ENCODE measurements around the gene SLC40A1. TPM values are rescaled to one million over a fixed set of nuclear protein-coding genes. Genes with fewer than 3 reads are reported as not detected.

SLC40A1 gene
- total RNA-seq, 2 donors from 2014 or later, result 43.8 to 72.0 TPM

DNA sequence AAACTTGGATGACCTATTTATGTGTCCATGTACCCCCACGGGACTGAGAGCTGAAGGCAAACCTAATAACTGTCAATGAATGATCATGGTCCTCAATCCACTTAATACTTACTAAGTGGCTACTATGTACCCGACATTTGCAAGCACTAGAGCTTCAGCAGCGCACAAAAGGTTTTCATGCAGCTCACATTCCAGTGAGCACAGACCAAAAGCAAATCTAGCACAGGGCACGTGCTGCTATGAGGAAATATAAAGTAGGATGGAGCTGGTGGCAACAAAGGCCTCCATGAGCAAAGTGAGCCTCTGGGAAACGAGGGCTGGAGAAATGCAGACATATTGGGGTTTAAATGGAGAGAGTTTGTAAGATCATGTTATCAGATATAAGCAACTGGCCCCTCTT, 3.5 kb downstream of the SLC40A1 start:
- intact Hi-C loops (cut with DNase I), result loop anchor here (10.0 kb wide), 2 partner anchors 52 to 62 kb away; no protein-coding TSS in a partner anchor
- DNase-seq (ENCODE audit: low spot score), result no peak

DNA sequence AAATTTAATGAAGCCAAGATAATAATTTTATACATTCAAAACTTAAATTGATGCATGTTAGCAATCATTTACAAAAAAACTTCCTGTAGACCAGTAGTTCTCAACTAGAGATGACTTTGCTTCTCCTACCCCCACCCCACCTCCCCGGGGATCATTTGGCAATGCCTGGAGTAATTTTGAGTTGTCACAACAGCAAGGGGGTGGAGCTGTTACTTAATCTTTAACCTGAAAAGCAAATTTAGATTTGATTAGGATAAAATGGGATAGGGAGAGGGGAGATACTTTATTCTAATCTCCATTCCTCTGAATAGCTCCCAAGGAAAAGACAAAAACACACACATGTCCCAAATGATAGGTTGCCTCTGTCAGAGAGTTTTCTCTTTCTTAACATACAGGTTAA, 4.2 kb downstream of the SLC40A1 start:
- DNase-seq (ENCODE audit: low spot score), result no peak
- intact Hi-C loops (cut with DNase I), result loop anchor here (10.0 kb wide), 2 partner anchors 52 to 62 kb away; no protein-coding TSS in a partner anchor

DNA sequence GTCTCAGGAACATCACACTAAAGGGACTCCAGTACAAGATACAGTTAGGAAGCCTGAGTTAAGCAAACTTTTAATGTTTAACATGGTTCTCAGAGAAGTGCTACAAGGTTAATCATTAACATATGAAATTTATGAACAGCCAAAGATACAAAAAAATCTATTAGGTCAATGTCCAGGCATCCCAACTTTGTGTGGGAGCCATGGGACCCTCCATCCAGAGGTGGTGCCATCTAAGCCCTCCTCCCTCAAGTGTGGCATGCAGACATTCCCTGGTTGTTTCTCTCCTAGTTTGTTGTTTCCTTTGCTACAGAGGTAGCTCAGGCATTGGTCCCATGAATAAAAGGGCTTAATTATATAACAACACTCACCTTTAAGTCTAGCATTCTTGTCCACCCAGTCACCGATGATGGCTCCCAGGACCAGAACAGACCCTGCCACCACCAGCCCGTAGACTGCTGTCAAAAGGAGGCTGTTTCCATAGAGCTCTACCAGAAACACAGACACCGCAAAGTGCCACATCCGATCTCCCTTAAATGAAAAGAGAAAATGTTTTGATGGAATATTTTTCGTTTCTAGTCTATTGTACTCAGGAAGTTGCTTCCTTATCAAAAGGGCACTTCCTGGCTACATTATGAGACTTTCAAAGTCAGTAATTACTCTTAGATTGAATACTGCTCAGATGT, 5.7 kb downstream of the SLC40A1 start:
- intact Hi-C loops (cut with DNase I), result loop anchor here (10.0 kb wide), 2 partner anchors 50 to 60 kb away; no protein-coding TSS in a partner anchor
- no peak for DNase-seq (ENCODE audit: low spot score)

DNA sequence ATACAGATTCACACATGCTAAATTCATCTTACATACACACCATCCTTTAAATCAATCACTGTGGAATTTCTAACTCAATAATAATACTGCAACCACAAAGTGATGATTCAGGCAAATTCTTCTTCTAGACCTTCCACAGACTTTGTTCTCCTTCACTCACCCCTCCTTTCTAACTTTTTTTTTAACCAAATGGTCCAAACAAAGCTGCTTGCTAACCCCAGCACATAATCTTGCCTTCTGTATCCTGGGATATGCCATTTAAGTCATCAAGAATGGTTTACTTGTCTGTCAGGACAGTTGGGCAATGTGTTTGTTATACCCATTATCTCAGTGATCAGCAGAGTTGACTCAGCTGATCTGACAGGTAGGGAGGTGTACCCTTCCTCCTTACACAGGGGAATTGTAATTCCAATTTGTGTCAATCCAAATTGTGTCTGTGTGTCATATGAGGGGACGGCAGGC, 10.0 kb downstream of the SLC40A1 start:
- DNase-seq (ENCODE audit: low spot score), result no peak
- intact Hi-C loops (cut with DNase I), result loop anchor here (10.0 kb wide), 2 partner anchors 46 to 56 kb away; no protein-coding TSS in a partner anchor

GRCh38 chr2:189569295-189569910, 11.2 kb downstream of the SLC40A1 start:
- no peak for DNase-seq (ENCODE audit: low spot score)
- intact Hi-C loops (cut with DNase I), result loop anchor here in 1 of 2 donors (10.0 kb wide), 1 partner anchor 105 kb away; no protein-coding TSS in a partner anchor

DNA sequence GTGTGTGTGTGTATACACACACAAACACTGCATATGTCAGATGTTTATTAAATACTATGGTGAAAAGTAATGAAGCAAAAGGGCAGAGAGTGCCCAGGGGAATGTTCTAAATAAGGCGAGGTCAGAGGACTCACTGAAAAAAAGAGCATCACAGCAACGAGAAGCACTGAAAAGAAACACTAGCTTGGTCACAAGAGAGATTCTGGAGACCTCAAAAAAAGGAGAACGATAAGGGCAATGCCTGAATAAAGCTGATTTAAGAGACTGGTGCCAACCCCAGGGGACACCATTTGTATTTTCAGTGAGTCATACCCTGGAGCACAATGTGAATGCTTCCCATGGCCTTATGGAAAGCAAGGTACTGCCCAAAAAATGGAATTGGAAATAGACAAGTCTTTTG, 14.5 kb downstream of the SLC40A1 start:
- DNase-seq (ENCODE audit: low spot score), result no peak
- intact Hi-C loops (cut with DNase I), result loop anchor here in 1 of 2 donors (10.0 kb wide), 1 partner anchor 101 kb away; no protein-coding TSS in a partner anchor

DNA sequence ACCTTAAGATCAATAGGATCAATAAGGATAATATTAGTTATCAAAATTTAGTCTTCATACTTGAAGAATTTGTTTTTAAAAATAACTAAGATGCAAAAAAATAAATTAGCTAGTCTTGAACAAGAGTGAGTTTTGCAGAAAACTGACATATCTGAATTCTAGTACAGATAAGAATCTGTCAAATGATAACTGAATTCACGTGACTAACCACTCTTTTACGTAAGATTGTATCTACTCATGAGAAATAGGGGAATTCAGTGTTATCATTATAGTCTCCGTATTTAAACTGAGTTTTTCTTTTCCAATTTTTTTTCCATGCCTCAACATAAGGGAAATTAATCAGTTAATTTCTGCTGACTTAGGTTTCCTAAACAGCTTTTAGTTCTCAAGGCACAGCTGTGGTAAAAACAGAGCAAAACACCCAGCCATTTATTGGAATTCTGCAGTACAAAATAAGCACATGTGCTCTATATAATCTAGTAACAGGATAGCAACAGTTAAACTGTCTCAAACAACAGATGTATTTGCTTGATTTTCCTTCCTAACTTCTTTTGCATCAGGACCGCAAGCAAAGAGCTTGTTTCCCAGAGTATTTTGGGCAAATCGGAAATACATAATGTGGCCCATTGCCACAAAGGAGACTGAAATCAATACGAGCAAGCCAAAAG, 19.1 kb downstream of the SLC40A1 start:
- no peak for DNase-seq (ENCODE audit: low spot score)
- intact Hi-C loops (cut with DNase I), result loop anchor here in 1 of 2 donors (10.0 kb wide), 1 partner anchor 97 kb away; no protein-coding TSS in a partner anchor

- DNase-seq (ENCODE audit: low spot score), result no peak
- intact Hi-C loops (cut with DNase I), result loop anchor here in 1 of 2 donors (10.0 kb wide), 1 partner anchor 95 kb away; no protein-coding TSS in a partner anchor
Measured at GRCh38 chr2:189560273-189560586, 20.4 kb downstream of the SLC40A1 start.

DNA sequence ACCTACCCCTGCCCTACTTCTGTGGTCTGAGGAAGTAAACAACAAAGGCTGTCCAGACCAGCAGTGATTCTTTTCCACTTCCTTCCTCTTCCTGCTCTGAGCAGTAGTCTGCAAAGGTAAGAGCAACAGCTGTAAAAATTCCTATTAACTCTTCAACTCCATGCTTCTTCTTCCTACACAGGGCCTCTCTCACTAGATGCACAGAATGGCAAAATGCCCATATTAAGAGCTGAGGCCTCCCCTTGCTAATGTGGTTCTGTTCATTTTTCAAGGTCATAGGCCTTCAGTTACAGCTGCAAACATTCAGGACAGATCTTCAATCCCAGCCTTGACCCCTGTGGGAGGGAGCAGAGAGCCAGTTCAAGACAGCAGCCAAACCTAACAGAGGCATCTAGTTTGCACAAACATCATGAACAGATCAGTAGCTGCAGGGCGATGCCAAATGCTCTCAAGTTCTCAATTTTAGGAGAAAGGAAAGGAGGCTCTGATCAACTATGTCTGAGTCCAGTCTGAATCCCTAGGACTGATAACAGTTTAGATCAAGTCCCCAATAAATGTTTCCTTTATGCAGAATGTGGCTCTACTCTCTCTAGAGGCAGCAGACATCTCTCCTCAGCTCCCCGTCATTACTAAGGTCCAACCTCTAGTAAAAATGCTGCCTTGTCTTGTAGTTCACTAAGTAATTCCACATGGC, 20.9 kb downstream of the SLC40A1 start:
- intact Hi-C loops (cut with DNase I), result loop anchor here in 1 of 2 donors (10.0 kb wide), 1 partner anchor 95 kb away; no protein-coding TSS in a partner anchor

DNA sequence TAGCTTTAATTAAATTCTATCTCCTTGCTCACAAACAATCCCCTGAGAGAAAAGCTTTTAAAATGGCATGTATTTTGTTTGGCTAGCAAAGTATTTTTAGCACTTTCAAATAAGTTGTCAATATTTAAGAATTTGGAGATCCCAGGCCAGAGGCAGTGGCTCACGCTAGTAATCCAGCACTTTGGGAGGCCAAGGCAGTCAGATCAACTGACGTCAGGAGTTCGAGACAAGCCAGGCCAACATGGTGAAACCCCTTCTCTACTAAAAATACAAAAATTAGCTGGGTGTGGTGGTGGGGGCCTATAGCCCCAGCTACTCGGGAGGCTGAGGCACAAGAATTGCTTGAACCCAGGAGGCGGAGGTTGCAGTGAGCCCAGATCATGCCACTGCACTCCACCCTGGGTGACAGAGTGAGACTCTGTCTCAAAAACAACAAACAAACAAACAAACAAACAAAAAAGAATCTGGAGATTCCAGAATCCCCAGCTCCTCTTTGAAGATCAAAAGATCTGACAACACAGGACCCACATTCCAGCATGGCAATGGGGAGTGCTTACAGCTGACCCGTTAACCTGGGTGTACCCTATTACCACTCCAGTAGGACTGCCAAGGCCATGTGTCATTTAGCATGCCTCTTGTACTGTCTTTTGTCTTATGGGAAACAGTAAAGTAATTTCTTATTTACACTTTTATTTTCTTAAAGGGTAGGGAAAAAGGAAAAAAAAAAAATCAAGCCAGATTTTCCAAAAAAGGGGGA, 21.9 kb downstream of the SLC40A1 start:
- intact Hi-C loops (cut with DNase I), result no loop called here
- no peak for DNase-seq (ENCODE audit: low spot score)

More for the DNA sequence above, 20.9 kb downstream of the SLC40A1 start:
- no peak for DNase-seq (ENCODE audit: low spot score)

GRCh38 chr2:189557373-189557772, 23.2 kb downstream of the SLC40A1 start:
- no peak for DNase-seq (ENCODE audit: low spot score)
- intact Hi-C loops (cut with DNase I), result no loop called here

GRCh38 chr2:189556526-189556925, 24.1 kb downstream of the SLC40A1 start:
- no peak for DNase-seq (ENCODE audit: low spot score)
- intact Hi-C loops (cut with DNase I), result no loop called here

DNA sequence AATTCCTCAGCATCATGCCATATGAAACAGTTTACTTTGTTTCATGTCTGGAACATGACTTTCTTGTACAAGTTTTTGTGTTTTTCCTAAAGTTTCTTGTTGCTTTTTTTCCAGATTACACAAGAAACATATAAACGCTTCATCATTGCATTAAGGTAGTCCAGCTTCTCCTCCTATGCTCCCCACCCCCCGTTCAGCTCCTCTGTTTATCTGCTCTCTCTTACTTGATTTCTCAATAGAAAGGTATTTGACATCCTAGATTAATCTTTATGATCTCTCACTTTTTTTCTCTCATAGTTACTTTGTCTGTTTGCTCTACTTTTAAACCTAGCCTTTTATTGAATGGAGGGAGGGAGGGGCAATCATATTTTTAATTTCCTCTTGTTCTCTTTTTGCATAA, 25.4 kb downstream of the SLC40A1 start:
- intact Hi-C loops (cut with DNase I), result no loop called here
- no peak for DNase-seq (ENCODE audit: low spot score)

DNA sequence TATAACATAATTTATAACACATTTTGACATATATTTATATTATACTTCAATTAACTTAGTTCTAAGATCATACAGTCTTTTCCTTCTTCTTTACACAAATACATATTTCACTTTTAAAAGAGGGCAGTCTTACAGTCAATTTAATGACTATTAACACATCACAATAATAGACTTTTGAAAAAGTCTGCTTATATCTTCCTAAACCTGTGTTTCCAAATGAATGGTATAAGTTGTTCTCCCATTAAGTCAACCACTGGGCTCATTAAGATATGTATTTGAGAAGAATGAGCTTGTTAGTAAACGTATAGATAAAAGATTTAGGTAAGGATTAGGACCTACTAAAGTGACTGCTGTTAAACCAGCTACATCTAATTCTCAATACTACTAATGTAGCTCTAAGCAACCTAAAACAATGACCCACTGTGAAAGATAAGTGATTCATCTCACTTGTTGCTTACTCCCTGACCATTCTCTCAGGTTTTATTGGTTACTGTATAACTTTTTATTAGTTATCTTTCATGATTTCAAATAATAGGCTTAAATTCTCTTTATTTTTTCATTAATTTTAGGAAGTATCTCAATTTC, 27.0 kb downstream of the SLC40A1 start:
- intact Hi-C loops (cut with DNase I), result no loop called here
- DNase-seq (ENCODE audit: low spot score), result no peak

DNA sequence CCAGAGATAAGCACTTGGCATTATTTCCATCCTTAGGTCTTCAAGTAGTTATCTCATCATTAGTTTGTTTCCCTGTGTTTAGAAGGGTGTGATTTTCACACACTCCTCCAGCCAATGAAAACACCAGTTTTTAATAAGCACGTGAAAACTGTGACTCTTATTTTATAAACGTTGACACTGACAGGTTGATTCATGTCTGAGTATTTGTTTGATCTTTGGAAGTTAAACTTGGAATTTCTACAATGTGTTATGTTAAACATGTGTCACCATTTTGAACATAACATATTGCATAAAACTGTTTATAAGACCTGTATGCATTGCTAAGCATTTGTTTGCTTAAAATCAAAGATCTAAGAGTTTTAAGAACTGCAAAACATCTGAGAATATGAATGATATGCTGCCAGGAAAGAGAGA, 27.6 kb downstream of the SLC40A1 start:
- no peak for DNase-seq (ENCODE audit: low spot score)
- intact Hi-C loops (cut with DNase I), result no loop called here

DNA sequence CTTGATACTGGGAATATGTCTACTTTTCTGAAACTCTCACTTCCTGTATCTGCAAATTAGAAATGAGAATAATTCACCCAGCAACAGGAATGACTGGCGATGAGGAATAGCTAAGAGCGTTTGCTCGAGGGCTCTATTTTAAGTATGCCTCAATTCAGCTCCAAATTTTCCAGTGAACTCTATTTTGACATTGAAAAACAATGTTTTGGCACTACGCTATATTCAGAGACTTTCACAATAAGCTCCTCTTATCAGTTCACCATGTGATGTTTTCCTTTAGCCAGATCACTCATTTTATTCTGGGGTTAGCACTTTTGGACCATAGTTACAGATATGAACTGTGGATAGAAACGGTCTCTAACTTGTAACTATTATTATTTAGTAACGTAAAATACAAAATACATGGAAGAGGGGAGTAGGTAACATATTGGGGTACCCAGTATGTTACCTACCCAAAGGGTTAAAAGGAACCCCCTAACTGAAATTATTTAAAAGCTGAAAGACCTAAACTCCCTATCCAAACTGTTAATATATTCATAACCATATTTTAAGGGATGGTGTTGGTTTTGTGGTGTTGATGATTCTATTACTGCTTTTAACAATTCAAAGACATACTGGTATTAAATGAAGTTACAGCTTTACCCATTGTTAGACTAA, 28.1 kb downstream of the SLC40A1 start:
- DNase-seq (ENCODE audit: low spot score), result no peak
- intact Hi-C loops (cut with DNase I), result no loop called here

DNA sequence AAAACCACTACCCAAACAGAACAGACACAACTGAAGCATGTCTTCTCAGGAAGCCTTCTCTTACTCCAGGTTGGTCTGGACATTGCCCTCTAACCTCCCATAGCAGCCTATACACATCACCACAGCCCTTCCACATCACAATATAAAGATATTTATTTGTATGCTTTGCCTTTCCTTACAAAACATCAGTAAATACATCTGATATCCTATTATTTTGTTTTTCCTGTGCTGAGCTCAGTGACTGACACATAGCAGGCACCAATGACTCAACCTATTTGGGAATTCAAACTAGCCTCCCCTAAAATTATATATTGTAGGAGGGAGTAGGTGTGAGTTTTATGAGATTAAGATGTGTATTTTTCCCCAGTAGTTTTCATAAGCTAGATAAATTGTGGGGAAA, 28.8 kb downstream of the SLC40A1 start:
- no peak for DNase-seq (ENCODE audit: low spot score)
- intact Hi-C loops (cut with DNase I), result no loop called here

DNA sequence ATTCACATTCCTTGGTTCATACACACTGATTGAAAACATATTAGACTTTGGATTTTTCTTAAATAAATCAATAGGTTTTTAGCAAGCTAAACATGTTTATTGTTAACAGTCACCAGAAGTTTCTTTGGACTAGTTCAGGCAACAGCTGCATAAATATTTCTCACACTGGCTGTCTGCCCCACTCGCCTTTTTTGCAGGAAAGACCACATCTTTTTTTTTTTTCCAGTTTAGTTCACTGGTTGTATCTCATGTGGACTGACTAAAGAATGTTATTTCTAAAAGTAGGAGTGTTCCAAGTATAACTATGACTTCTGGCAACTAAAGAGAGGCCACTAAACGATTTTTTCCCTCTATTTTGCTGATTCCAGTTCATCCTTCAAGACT, 31.1 kb downstream of the SLC40A1 start:
- intact Hi-C loops (cut with DNase I), result no loop called here
- DNase-seq (ENCODE audit: low spot score), result no peak
